H1 (cell line): Measurements from ENCODE around the gene DUSP7. TPM values are rescaled to one million over a fixed set of nuclear protein-coding genes. Genes with fewer than 3 reads are reported as not detected.

ENCODE experiments used
- HDAC2 ChIP-seq, 2 experiments: fragments of 300-600 bp in 1 of 2; sonication (generic) in 1 of 2; IDR thresholded peaks; 2 replicates each; pipeline ENCODE4 v1.6.1; 2011 to 2012; ENCODE audit warnings: low read depth in 2 of 2, low read length in 2 of 2, mild to moderate bottlenecking in 2 of 2, moderate library complexity in 2 of 2, borderline replicate concordance in 1 of 2, inconsistent platforms in 1 of 2
- SAP30 ChIP-seq: fragments of 300-600 bp; sonication (generic); IDR thresholded peaks from 2 replicates; pipeline ENCODE4 v1.7.1; 2012; ENCODE audit warnings: low read length, moderate library complexity, mild to moderate bottlenecking, inconsistent platforms; ENCODE audit not compliant: insufficient read depth, insufficient replicate concordance
- polyA plus RNA-seq, 7 experiments: library from polyadenylated mRNA; depleted of rRNA in 3 of 7; stranded (reverse) in 5 of 7; unstranded in 2 of 7; fragments of >200 nt in 5 of 7; fragments of 200-250 nt in 2 of 7; gene quantifications; 1 replicate in 5 of 7; 2 replicates in 1 of 7; 4 replicates in 1 of 7; pipeline versions ENCODE4 v1.2.1 to v1.2.3, GENCODE V29; 2011 to 2013; ENCODE audit warnings: missing spikeins in 2 of 7, mixed read lengths in 2 of 7
- total RNA-seq: library from RNA; stranded (reverse); fragmentation: NEBNext Ultra II Directional; extraction: Animal tissue kit (Norgen Biotek cat#: 25700); gene quantifications from 2 replicates; pipeline ENCODE4 v1.2.1, GENCODE V29; 2021

Gene DUSP7
- total and polyA plus RNA-seq, 2 of the 8 experiments (the other 6 are each of a cell fraction or from before 2014, with no cell fraction given) = 19.4 to 24.9 TPM

- TF ChIP-seq HDAC2 (IDR thresholded peaks at IDR 0.05; ENCODE audit: borderline replicate concordance in 1 of 2, low read depth in 2 of 2, low read length in 2 of 2) (no peak), SAP30 (no peak)
These were observed 37.9 kb downstream of the DUSP7 start (continued) for GRCh38 chr3:52018319-52019000.
